NCI-H2171 (cell line): ENCODE data around the gene DSG4.

Experiments
- DNase-seq: peaks from one replicate; lab custom pipeline; 2025; lab: John Stamatoyannopoulos, UW

DSG4 gene

DNA sequence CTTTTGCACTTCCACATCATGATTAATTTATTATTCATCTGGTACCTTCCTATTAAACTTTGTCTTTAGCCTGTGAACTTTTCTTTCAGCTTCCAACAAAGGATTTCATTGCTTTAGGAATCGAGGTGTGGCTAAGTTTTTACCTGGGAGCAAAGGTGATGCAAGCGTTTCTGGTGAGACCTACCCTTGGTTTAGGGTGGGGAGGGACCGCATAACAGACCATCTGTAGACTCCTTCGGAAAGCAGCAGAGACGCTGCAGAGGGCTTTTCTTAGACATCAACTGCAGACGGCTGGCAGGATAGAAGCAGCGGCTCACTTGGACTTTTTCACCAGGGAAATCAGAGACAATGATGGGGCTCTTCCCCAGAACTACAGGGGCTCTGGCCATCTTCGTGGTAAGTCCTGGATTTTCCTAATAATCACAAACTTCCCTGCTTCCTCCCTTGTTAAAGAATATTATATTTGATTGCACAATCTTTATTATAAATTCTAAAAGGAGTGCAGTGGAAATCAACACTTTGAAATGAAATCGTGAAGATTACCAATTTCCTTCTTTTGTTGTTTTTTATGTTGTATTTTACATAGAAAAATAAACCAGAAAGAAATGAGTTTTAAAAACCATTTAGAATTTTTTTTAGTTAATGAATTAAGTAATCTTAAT lies 71.1 kb downstream of the DSG4 start, which contains the start of gene DSG3:
Gene DSG3, plus strand, starts transcription at position 212 of the 662 bp plus-strand sequence. Its CDS starts 137 bp downstream, at position 349.
- DNase-seq, result no peak

DNA sequence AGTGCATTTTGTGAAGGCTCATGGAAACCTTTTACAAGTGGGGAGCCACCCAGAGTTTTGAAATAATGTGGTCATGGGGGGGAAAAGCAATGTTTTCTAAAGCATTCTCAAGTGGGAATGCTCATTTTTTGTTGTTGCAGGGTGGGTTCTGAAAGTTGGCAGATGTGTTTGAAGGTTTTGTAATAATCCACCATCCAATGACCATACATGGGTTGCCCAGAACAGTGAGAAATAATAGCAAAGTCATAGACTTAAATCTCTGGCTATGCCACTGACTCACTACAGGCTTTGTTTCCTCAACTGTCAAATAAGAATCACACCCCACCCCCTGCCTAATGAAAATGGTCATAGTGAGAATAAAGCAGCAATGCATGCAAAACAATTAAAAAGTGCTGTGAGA lies 73.8 kb downstream of the DSG4 start:
- no peak for DNase-seq

DNA sequence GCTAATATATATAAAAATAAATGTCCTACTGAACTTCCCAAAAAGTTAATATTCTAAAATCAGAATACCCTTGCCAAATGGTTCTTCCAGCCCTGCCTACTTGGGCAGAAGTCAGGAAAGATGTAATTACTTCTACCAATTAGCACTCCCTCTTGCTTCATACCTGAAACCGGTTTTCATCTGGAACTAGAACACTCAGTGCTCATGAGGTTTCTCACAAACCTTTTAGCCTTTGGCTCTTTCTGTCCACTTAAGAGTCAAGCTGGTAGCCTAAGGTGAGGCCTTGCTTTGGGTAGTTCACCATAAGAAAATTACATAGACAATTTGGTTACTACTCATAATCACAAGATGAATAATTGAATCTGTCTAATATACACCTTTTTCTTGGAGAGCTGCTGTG lies 75.0 kb downstream of the DSG4 start:
- no peak for DNase-seq

DNA sequence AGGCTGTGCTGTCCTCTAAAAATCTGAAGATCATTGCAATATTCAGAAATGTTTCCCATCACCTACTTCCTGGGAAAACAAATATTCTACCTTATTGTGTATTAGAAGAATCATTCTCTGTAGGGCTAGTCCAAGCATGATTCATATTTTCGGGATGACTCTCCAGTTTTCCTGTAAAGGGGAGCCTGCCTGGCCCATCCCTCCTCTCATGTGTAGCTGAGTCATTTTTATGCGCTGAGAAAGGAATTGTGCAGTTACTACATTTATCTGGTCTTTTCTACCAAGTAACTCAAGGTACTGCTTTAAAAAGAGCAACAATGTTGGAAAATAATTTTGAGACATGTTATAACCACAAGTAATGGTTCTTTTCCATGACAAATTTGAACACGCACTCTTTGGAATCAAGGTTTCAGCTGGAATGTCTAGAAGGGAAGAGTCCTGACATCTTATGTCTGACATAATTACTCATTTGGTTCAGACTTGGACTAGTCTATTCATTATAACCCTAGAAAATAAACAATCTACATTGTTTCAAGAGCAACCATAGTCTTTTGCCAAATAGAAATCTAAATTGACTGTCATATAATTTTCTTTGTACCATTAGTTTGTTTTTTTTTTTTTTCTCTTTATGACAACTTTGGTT lies 77.6 kb downstream of the DSG4 start:
- no peak for DNase-seq
